SK-N-SH (cell line): ENCODE results near the gene MAML3. TPM values are rescaled to one million over a fixed set of nuclear protein-coding genes. Genes with fewer than 3 reads are reported as not detected.
"Not testable (repeated sequence)": the region's sequence is repeated elsewhere in the genome, so short reads cannot be mapped to it uniquely, and the experiment has no call there.

Experiments used
- CTCF ChIA-PET: fragments of 300-600, 350-600 bp; formaldehyde crosslinking; extraction: SDS; loops from one replicate; lab custom pipeline; 2021; lab: Yijun Ruan, JAX
- POLR2A ChIA-PET: fragments of 350-600 bp; sonication (Branson Sonifier 250); formaldehyde crosslinking; extraction: SDS; loops from one replicate; lab custom pipeline; 2020; ENCODE audit warnings: antibody characterized with exemption, inconsistent platforms; lab: Yijun Ruan, JAX
- DNase-seq: peaks from one replicate; pipeline ENCODE4 v3.0.0; 2012
- H2AFZ ChIP-seq: fragments of 200-600 bp; sonication (generic); 2 replicates; pipeline ENCODE4 v1.8.1; 2016; ENCODE audit warnings: antibody characterized with exemption, mild to moderate bottlenecking, low read depth
- H3F3A ChIP-seq: fragments of 200-600 bp; sonication (generic); replicated peaks from 2 replicates; pipeline ENCODE3; 2016; ENCODE audit warnings: antibody characterized with exemption, mild to moderate bottlenecking; ENCODE audit not compliant: insufficient read depth
- H3K27ac ChIP-seq, 2 experiments: fragments of 200-500 bp in 1 of 2; fragments of 200-600 bp in 1 of 2; sonication (Bioruptor generic) in 1 of 2; sonication (generic), shearing (Covaris generic) in 1 of 2; 2 replicates each; pipeline versions ENCODE4 v1.5.1 to v1.6.1; 2014 to 2016; ENCODE audit warnings: low read depth in 2 of 2, inconsistent platforms in 1 of 2, low read length in 1 of 2, mild to moderate bottlenecking in 1 of 2, mixed read lengths in 1 of 2
- H3K27me3 ChIP-seq: fragments of 200-600 bp; sonication (generic), shearing (Covaris generic); 2 replicates; pipeline ENCODE4 v1.6.1; 2016; ENCODE audit warnings: mixed run types; ENCODE audit not compliant: insufficient read depth
- H3K36me3 ChIP-seq, 2 experiments: fragments of 200-500 bp in 1 of 2; fragments of 200-600 bp in 1 of 2; sonication (Bioruptor generic) in 1 of 2; sonication (generic) in 1 of 2; replicated peaks in 1 of 2; 2 replicates each; pipeline versions ENCODE3 to v1.5.1; 2014 to 2016; ENCODE audit warnings: low read length in 1 of 2, mild to moderate bottlenecking in 1 of 2; ENCODE audit not compliant: insufficient read depth in 2 of 2, control insufficient read depth in 1 of 2
- H3K4me1 ChIP-seq, 2 experiments: fragments of 200-500 bp in 1 of 2; fragments of 200-600 bp in 1 of 2; sonication (Bioruptor generic) in 1 of 2; sonication (generic), shearing (Covaris generic) in 1 of 2; 2 replicates each; pipeline versions ENCODE4 v1.5.1 to v1.6.1; 2014 to 2016; ENCODE audit warnings: low read depth in 1 of 2, low read length in 1 of 2, mixed run types in 1 of 2; ENCODE audit not compliant: insufficient read depth in 2 of 2, control insufficient read depth in 1 of 2
- H3K4me2 ChIP-seq: fragments of 200-600 bp; sonication (generic), shearing (Covaris generic); 2 replicates; pipeline ENCODE4 v1.6.1; 2017; ENCODE audit warnings: mixed run types
- H3K4me3 ChIP-seq, 2 experiments: fragments of 200-500 bp in 1 of 2; fragments of 200-600 bp in 1 of 2; sonication (Bioruptor generic) in 1 of 2; sonication (generic), shearing (Covaris generic) in 1 of 2; 2 replicates each; pipeline versions ENCODE4 v1.5.1 to v1.8.1; 2014 to 2016; ENCODE audit warnings: low read depth in 2 of 2, inconsistent platforms in 1 of 2, low read length in 1 of 2, mild to moderate bottlenecking in 1 of 2, mixed read lengths in 1 of 2, moderate library complexity in 1 of 2
- H3K79me2 ChIP-seq: fragments of 200-600 bp; sonication (generic); 2 replicates; pipeline ENCODE4 v1.8.1; 2017; ENCODE audit warnings: mild to moderate bottlenecking; ENCODE audit not compliant: insufficient read depth
- H3K9ac ChIP-seq: fragments of 200-600 bp; sonication (generic); 2 replicates; pipeline ENCODE4 v1.6.1; 2017; ENCODE audit warnings: mixed run types
- H3K9me2 ChIP-seq: fragments of 200-600 bp; sonication (generic); 2 replicates; pipeline ENCODE4 v1.6.1; 2017; ENCODE audit warnings: mixed run types
- H3K9me3 ChIP-seq: fragments of 200-600 bp; sonication (generic); 2 replicates; pipeline ENCODE4 v1.6.1; 2017; ENCODE audit warnings: mixed run types, mild to moderate bottlenecking, moderate library complexity
- H4K20me1 ChIP-seq: fragments of 200-600 bp; sonication (generic); 2 replicates; pipeline ENCODE4 v1.6.1; 2017; ENCODE audit warnings: mild to moderate bottlenecking, mixed run types; ENCODE audit not compliant: insufficient read depth
- CHD2 ChIP-seq: fragments of 150-350 bp; IDR thresholded peaks from 2 replicates; pipeline ENCODE4 v1.6.1; 2018; ENCODE audit warnings: low read length; ENCODE audit not compliant: partially characterized antibody
- FOSL2 ChIP-seq: IDR thresholded peaks from 2 replicates; pipeline ENCODE4 v1.4.0; 2012; ENCODE audit warnings: low read depth, mild to moderate bottlenecking, moderate library complexity, borderline replicate concordance
- GABPA ChIP-seq: IDR thresholded peaks from 2 replicates; pipeline ENCODE4 v1.4.0; 2012; ENCODE audit warnings: low read depth, mild to moderate bottlenecking
- MEF2A ChIP-seq: IDR thresholded peaks from 2 replicates; pipeline ENCODE4 v1.4.0; 2012; ENCODE audit warnings: low read depth, borderline replicate concordance
- MXI1 ChIP-seq: IDR thresholded peaks from 2 replicates; pipeline ENCODE4 v1.6.1; 2012; ENCODE audit warnings: mild to moderate bottlenecking, low read depth, low read length, improper control_type of control experiment
- NFIC ChIP-seq: IDR thresholded peaks from 2 replicates; pipeline ENCODE4 v1.4.0; 2012; ENCODE audit warnings: borderline replicate concordance
- NRF1 ChIP-seq: IDR thresholded peaks from 2 replicates; pipeline ENCODE4 v1.6.1; 2012; ENCODE audit warnings: low read depth, mild to moderate bottlenecking, low read length
- RCOR1 ChIP-seq: fragments of 150-350 bp; IDR thresholded peaks from 2 replicates; pipeline ENCODE4 v1.6.1; 2017; ENCODE audit warnings: antibody characterized with exemption, low read length
- RXRA ChIP-seq: IDR thresholded peaks from 2 replicates; pipeline ENCODE4 v1.4.0; 2012; ENCODE audit warnings: low read depth, mild to moderate bottlenecking, borderline replicate concordance
- SIN3A ChIP-seq: IDR thresholded peaks from 2 replicates; pipeline ENCODE4 v1.6.1; 2012; ENCODE audit warnings: low read depth, mild to moderate bottlenecking, low read length, moderate library complexity, borderline replicate concordance
- SMC3 ChIP-seq: IDR thresholded peaks from 2 replicates; pipeline ENCODE4 v1.6.1; 2012; ENCODE audit warnings: low read depth, low read length, improper control_type of control experiment
- TAF1 ChIP-seq: IDR thresholded peaks from 2 replicates; pipeline ENCODE4 v1.6.1; 2012; ENCODE audit warnings: low read depth, mild to moderate bottlenecking, low read length, moderate library complexity, borderline replicate concordance
- TCF12 ChIP-seq: IDR thresholded peaks from 2 replicates; pipeline ENCODE4 v1.4.0; 2012
- TEAD4 ChIP-seq: IDR thresholded peaks from 2 replicates; pipeline ENCODE4 v1.4.0; 2012; ENCODE audit warnings: mild to moderate bottlenecking, borderline replicate concordance; ENCODE audit not compliant: insufficient read depth
- USF2 ChIP-seq: fragments of 150-350 bp; IDR thresholded peaks from 2 replicates; pipeline ENCODE4 v1.6.1; 2017; ENCODE audit warnings: antibody characterized with exemption, low read length, low read depth, borderline replicate concordance
- ZBTB33 ChIP-seq: IDR thresholded peaks from 2 replicates; pipeline ENCODE4 v1.4.0; 2012; ENCODE audit warnings: low read depth, borderline replicate concordance
- WGBS: methylation state at CpG from one replicate; pipeline ENCODE4 v1.1.6; 2017; ENCODE audit warnings: low lambda C conversion rate; 5-methylcytosine and 5-hydroxymethylcytosine counted together
- polyA plus RNA-seq, 3 experiments: library from polyadenylated mRNA; depleted of rRNA; stranded (reverse); fragments of >200 nt; gene quantifications; 2 replicates each; pipeline ENCODE4 v1.2.3, GENCODE V29; 2012

MAML3 gene
- polyA plus RNA-seq, 1 of the 3 experiments (the other 2 are of a cell fraction), result 5.3 TPM

- 95% methylated on average over 2 of the region's 2 CpGs for WGBS
- CTCF ChIA-PET, result interaction anchor here (0.6 to 1.6 kb wide), 3 partner anchors 103 to 303 kb away, joined by 3 to 4 read pairs (median 3); no protein-coding TSS in a partner anchor
Observed at GRCh38 chr4:139951021-139951420, 203.0 kb downstream of the MAML3 start.

GRCh38 chr4:139950568-139950967 is 203.4 kb downstream of the MAML3 start:
- no peak overlapping the region for H3K9ac ChIP-seq
- no peaks in the 10 kb centered on the region for H3K27me3 ChIP-seq
- H2AFZ ChIP-seq, result no peak overlapping the region
- WGBS, result 89% methylated on average over 4 of the region's 5 CpGs
- no peaks in the 10 kb centered on the region for H3K79me2 ChIP-seq
- peaks cover 11% of the 10 kb centered on the region for H3F3A ChIP-seq
- POLR2A ChIA-PET, result no interaction called here
- DNase-seq, result no peak
- peaks cover 0 to 14% of the 10 kb centered on the region in 2 experiments; a peak in 3 of 4 replicates for H3K4me1 ChIP-seq
- H3K9me2 ChIP-seq, result no peaks in the 10 kb centered on the region
- TF ChIP-seq TEAD4, result no peak
- no peak for TF ChIP-seq ZBTB33
- TF ChIP-seq USF2, result no peak
- no peak for TF ChIP-seq NFIC
- TF ChIP-seq MXI1, result no peak
- no peak for TF ChIP-seq FOSL2
- TF ChIP-seq GABPA, result no peak
- TF ChIP-seq, all 33 proteins: peak for 0
- no peak overlapping the region for H3K4me3 ChIP-seq
- H3K4me2 ChIP-seq, result no peak overlapping the region
- CTCF ChIA-PET, result interaction anchor here (1.6 kb wide), 1 partner anchor 303 kb away, joined by 4 read pairs; no protein-coding TSS in a partner anchor
- no peak overlapping the region; a peak in 1 of 4 replicates for H3K27ac ChIP-seq
- H3K36me3 ChIP-seq, result no peaks in the 10 kb centered on the region
- no peaks in the 10 kb centered on the region for H4K20me1 ChIP-seq
- no peaks in the 10 kb centered on the region for H3K9me3 ChIP-seq

More at GRCh38 chr4:139951021-139951420, 203.0 kb downstream of the MAML3 start:
- H3K36me3 ChIP-seq, result no peaks in the 10 kb centered on the region
- H3K27me3 ChIP-seq, result no peaks in the 10 kb centered on the region
- no peaks in the 10 kb centered on the region for H4K20me1 ChIP-seq
- H3K4me3 ChIP-seq, result no peak overlapping the region
- POLR2A ChIA-PET, result no interaction called here
- no peak overlapping the region for H3K4me2 ChIP-seq
- no peak overlapping the region for H2AFZ ChIP-seq
- no peak overlapping the region for H3K9ac ChIP-seq
- no peaks in the 10 kb centered on the region for H3K9me3 ChIP-seq
- no peaks in the 10 kb centered on the region for H3K79me2 ChIP-seq
- H3K4me1 ChIP-seq, result peaks cover 0 to 17% of the 10 kb centered on the region in 2 experiments; a peak in 3 of 4 replicates
- TF ChIP-seq GABPA (no peak), RXRA (no peak), TCF12 (no peak), CHD2 (no peak), RCOR1 (no peak), TAF1 (no peak), SIN3A (no peak), MEF2A (no peak), USF2 (no peak), SMC3 (no peak), NRF1 (no peak), FOSL2 (no peak), NFIC (no peak)
- DNase-seq, result no peak
- peaks cover 11% of the 10 kb centered on the region for H3F3A ChIP-seq
- H3K9me2 ChIP-seq, result no peaks in the 10 kb centered on the region
- H3K27ac ChIP-seq, result peak overlapping the region in 1 of 2 experiments; percentile 11; a peak in 1 of 4 replicates

- CTCF ChIA-PET, result interaction anchor here (1.7 to 2.0 kb wide), 2 partner anchors 9 to 210 kb away, joined by 4 to 7 read pairs; no protein-coding TSS in a partner anchor
- H3K27me3 ChIP-seq, DNase-seq, H3K9me2 ChIP-seq, H3K36me3 ChIP-seq, H3K9ac ChIP-seq, H3K79me2 ChIP-seq, H4K20me1 ChIP-seq, H3K4me2 ChIP-seq, H2AFZ ChIP-seq, H3K9me3 ChIP-seq, H3K4me3 ChIP-seq, POLR2A ChIA-PET: not testable (repeated sequence)
- WGBS, result 97% methylated on average over 2 of the region's 2 CpGs
- Histone ChIP-seq H3K4me1 (peaks cover 5 to 31% of the 10 kb centered on the region in 2 experiments; a peak in 3 of 4 replicates), H3F3A (peaks cover 11% of the 10 kb centered on the region), H3K27ac (peak overlapping the region in 1 of 2 experiments; percentile 85; a peak in 2 of 4 replicates)
Observed at GRCh38 chr4:139944916-139945315, 209.1 kb downstream of the MAML3 start.
